Left renal pelvis (tissue), 4 donors: ENCODE data around the gene GDAP1L1. TPM values are rescaled to one million over a fixed set of nuclear protein-coding genes. Genes with fewer than 3 reads are reported as not detected.

Source experiments
- DNase-seq, 4 donors: peaks; one replicate each; pipeline ENCODE4 v3.0.0-alpha.2; 2013; ENCODE audit warnings: low read depth in 4 of 4, low spot score in 3 of 4
- polyA plus RNA-seq, 4 donors: library from polyadenylated mRNA; unstranded; fragments of 120-200 nt; gene quantifications; one replicate each; pipeline ENCODE4 v1.2.1, GENCODE V29; 2013; ENCODE audit not compliant: insufficient read length in 4 of 4

The GDAP1L1 gene
- polyA plus RNA-seq, 4 donors = 0.27 to 0.75 (median 0.37) TPM

DNA sequence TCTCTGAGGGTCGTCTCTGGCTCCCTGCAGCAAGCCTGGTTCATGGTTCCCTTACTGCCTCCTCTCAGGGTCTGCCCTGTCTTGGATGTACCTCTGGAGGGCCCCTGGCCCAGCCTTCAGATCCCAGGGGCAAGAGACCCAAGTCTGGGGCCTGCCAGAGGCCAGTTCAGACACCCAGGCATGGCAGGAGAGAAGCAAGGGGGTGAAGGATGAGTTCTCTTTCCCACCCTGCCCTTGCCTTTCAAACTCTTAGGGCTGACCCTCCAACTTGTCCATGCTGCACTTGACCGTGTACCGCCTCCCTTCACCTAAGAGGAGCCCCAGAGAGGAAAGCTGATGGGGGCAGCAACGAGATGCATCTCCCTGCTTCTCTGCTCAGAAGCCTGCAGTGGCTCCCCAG lies 4.2 kb downstream of the GDAP1L1 start:
- no peak for DNase-seq

GRCh38 chr20:44253528-44253927 lies 6.4 kb downstream of the GDAP1L1 start:
- DNase-seq = no peak

GRCh38 chr20:44254073-44254472 lies 7.0 kb downstream of the GDAP1L1 start:
- DNase-seq = no peak

DNA sequence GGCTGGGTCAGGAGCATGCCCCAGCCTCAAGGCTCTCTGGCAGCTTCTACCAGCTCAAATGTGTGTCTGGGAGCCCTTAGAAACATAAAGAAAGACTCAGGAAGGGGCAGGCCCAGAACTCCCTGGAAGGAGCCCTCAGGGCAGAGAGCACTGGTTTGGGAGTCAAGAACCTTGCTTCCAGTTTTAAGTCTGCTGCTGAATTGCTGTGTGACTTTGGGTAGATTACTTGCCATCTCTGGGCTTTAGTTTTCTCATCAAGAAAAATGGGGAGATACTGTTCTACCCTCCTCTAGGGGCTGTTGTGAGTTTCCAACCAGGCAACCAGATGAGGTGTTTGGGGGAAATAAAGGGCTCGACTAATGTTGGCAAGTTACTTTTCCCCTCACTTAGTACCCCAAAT lies 8.8 kb downstream of the GDAP1L1 start:
- DNase-seq = no peak

- DNase-seq = no peak
Measured at GRCh38 chr20:44256961-44257360, 9.9 kb downstream of the GDAP1L1 start.

- DNase-seq = no peak
Measured at GRCh38 chr20:44258226-44258890, 11.2 kb downstream of the GDAP1L1 start.

DNA sequence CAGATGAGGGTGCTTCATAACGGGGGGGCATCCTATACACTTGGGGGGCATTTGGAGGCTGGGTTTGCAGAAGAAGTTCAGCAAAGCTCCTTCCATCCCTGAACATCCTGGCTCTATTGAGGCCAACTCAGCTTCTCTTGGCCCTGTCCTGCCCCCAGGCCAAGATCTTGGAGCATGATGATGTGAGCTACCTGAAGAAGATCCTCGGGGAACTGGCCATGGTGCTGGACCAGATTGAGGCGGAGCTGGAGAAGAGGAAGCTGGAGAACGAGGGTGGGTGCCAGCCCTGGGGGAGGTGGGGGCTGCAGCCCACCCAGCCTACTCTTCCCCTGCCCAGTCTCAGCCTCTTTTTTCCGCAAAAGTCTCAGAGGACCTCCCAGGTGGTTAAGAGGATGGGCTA lies 17.2 kb downstream of the GDAP1L1 start:
- no peak for DNase-seq

- DNase-seq = no peak
Measured at GRCh38 chr20:44268802-44269201, 21.7 kb downstream of the GDAP1L1 start.

DNA sequence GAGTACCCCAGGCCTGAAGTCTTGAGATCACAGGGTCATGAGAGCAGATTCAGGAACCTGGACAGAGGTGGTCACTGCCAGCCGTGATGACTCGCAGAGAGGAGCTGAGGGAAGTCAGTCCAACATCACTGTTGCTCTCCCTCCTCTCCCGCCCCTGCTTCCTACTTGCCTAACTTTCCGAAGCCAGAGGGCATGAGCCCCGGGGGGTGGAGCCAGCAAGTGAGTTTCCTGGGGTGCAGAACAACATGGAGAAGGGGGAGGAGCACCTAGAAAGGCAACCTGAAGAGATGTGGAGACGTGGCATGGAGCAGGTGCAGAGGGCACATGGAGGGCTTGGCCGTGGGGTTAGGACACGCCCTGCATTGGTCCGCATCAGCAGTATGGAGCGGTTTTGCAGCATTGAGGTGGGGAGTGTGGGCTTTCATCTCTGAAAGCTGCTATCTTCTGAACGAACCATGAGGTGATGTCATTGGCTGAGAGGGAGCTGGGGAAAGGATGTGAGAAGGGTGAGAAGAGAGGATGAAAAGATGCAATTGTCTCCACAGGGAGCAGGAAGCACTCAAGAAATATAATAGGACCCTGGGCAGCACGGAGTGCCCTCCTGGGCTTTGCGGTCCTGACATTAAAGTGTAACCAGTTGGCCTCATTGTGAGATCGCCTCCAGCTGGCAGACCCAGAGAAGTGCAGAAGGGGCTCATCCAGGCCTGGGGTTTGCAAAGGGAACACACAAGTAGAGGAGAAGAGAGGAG lies 25.0 kb downstream of the GDAP1L1 start:
- no peak for DNase-seq

- DNase-seq = no peak
Measured at GRCh38 chr20:44273231-44274215, 26.4 kb downstream of the GDAP1L1 start.

- no peak for DNase-seq
Measured at GRCh38 chr20:44274303-44275017, 27.4 kb downstream of the GDAP1L1 start.

- no peak for DNase-seq
Measured at GRCh38 chr20:44279228-44279627, 32.1 kb downstream of the GDAP1L1 start.

- DNase-seq = no peak
Measured at GRCh38 chr20:44280387-44280786, 33.3 kb downstream of the GDAP1L1 start.

DNA sequence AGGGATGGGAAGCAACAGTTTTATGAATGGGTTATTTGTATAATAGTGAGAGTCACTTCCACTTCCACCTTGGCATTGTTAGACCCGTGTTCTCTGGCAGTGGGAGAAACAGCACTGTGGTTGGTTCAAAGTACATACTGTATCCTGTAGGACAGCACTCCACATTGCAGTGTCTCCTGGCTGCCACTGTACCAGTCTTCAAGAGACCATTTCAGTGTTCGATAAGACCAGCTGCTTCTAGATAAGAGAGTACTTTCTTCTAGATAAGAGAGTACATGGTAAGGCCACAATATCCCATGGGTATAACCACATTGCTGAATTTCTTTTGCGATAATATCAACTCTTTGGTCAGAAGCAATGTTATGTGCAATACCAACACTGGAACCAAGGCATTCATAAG lies 35.1 kb downstream of the GDAP1L1 start:
- DNase-seq = no peak

GRCh38 chr20:44284032-44284431 lies 36.9 kb downstream of the GDAP1L1 start:
- no peak for DNase-seq

GRCh38 chr20:44287272-44288097 lies 40.4 kb downstream of the GDAP1L1 start:
- DNase-seq = no peak

GRCh38 chr20:44288252-44288651 lies 41.1 kb downstream of the GDAP1L1 start:
- DNase-seq = no peak

GRCh38 chr20:44291754-44292153 lies 44.6 kb downstream of the GDAP1L1 start:
- DNase-seq = no peak

GRCh38 chr20:44296011-44296410 lies 48.9 kb downstream of the GDAP1L1 start:
- DNase-seq = no peak

- DNase-seq = no peak
Measured at GRCh38 chr20:44297721-44298120, 50.6 kb downstream of the GDAP1L1 start.
